ENCODE results near the gene ANKRD44. TPM values are rescaled to one million over a fixed set of nuclear protein-coding genes. Genes with fewer than 3 reads are reported as not detected.

The ANKRD44 gene
- total RNA-seq, 1 experiment from 2014 or later, result 7.1 TPM

DNA sequence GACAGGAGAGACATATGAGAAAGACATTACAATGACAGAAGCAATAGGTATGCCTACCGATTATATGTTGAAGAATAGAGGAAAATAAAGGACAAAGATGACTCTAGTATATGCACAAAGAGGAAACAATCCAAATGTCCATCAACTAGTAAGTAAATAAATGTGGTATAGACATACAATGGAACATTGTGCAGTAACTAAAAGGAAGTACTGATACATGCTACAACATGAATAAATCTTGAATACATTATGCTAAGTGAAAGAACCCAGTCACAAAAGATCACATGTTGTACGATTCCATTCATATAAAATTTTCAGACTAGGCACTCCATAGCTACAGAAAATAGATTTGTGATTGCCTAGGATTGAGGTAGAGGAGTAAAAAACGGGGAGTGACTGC, 355.5 kb downstream of the ANKRD44 start:
- intact Hi-C loops (cut with micrococcal nuclease; ENCODE audit: unreplicated experiment), result no loop called here

DNA sequence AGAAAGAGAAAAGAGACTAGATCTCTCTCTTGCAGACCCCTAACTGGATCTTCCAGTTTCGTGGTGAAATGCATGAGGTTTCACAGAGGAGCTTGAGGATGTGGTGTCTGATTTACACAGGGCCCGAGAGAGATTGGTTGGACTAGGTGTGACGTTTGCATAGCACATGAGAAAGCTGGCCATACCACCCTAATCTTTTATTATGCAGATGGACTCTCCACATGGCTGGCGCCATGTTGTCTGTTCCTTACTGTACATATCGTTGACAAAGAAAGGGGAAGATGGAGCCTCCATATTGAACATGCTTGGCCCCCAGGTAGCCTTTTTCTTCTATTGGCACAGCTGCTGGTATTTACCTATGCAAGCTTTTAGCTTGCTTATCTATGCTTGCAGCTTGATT, 356.6 kb downstream of the ANKRD44 start:
- no TSS peak for BruUV-seq (replicated peaks)
- Mint-ChIP-seq H3K36me3 (ENCODE audit: insufficient read depth, unreplicated experiment) (no peaks in the 10 kb centered on the region), H3K9me3 (ENCODE audit: low read depth, unreplicated experiment) (no peaks in the 10 kb centered on the region), H3K4me3 (ENCODE audit: low read depth, unreplicated experiment) (no peak overlapping the region), H3K4me1 (ENCODE audit: low read depth, unreplicated experiment) (peaks cover 8% of the 10 kb centered on the region), H3K27me3 (ENCODE audit: unreplicated experiment) (no peaks in the 10 kb centered on the region), H3K27ac (ENCODE audit: unreplicated experiment) (no peak overlapping the region)
- DNase-seq, result no peak
- intact Hi-C loops (cut with micrococcal nuclease; ENCODE audit: unreplicated experiment), result no loop called here
- CTCF ChIA-PET, result no interaction called here
- no peak for TF ChIP-seq CTCF (IDR thresholded peaks at IDR 0.05; ENCODE audit: unreplicated experiment)

More for the DNA sequence above, 355.5 kb downstream of the ANKRD44 start:
- CTCF ChIA-PET, result no interaction called here
- peaks cover 8% of the 10 kb centered on the region for H3K4me1 Mint-ChIP-seq (ENCODE audit: low read depth, unreplicated experiment)
- no peak for TF ChIP-seq CTCF (IDR thresholded peaks at IDR 0.05; ENCODE audit: unreplicated experiment)
- no peaks in the 10 kb centered on the region for H3K36me3 Mint-ChIP-seq (ENCODE audit: insufficient read depth, unreplicated experiment)
- no peak overlapping the region for H3K4me3 Mint-ChIP-seq (ENCODE audit: low read depth, unreplicated experiment)
- H3K27ac Mint-ChIP-seq (ENCODE audit: unreplicated experiment), result no peak overlapping the region
- no peak for DNase-seq
- no peaks in the 10 kb centered on the region for H3K27me3 Mint-ChIP-seq (ENCODE audit: unreplicated experiment)
- no TSS peak for BruUV-seq (replicated peaks)
- no peaks in the 10 kb centered on the region for H3K9me3 Mint-ChIP-seq (ENCODE audit: low read depth, unreplicated experiment)

- Mint-ChIP-seq H3K27ac (ENCODE audit: unreplicated experiment) (no peak overlapping the region), H3K27me3 (ENCODE audit: unreplicated experiment) (no peaks in the 10 kb centered on the region), H3K9me3 (ENCODE audit: low read depth, unreplicated experiment) (no peaks in the 10 kb centered on the region), H3K4me3 (ENCODE audit: low read depth, unreplicated experiment) (no peak overlapping the region), H3K4me1 (ENCODE audit: low read depth, unreplicated experiment) (peaks cover 8% of the 10 kb centered on the region), H3K36me3 (ENCODE audit: insufficient read depth, unreplicated experiment) (no peaks in the 10 kb centered on the region)
- CTCF ChIA-PET, result interaction anchor here (0.6 kb wide), 1 partner anchor 309 kb away, joined by 3 read pairs; no protein-coding TSS in a partner anchor
- no peak for TF ChIP-seq CTCF (IDR thresholded peaks at IDR 0.05; ENCODE audit: unreplicated experiment)
- intact Hi-C loops (cut with micrococcal nuclease; ENCODE audit: unreplicated experiment), result no loop called here
- DNase-seq, result no peak
- no TSS peak for BruUV-seq (replicated peaks)
Measured at GRCh38 chr2:196952936-196953335, 357.6 kb downstream of the ANKRD44 start.

DNA sequence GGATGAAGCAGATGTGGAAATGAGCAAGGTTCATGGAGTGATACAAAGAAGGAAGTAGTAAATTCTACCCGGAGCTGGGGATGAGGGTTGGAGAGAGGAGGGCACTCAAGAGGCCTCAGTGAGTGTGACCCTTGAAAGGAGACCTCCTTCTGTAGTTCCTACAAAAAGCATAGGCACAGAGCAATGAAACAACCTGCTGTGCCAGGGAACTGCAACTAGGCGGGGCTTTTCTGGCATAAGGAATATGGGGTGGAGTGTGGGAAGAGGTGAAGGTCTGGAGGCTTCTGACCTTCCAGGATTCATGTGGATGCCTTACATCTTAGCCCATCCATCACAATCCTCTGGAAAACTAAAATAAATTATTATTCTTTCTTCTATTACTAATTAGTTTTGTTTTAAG, 358.6 kb downstream of the ANKRD44 start:
- Mint-ChIP-seq H3K27me3 (ENCODE audit: unreplicated experiment) (no peaks in the 10 kb centered on the region), H3K27ac (ENCODE audit: unreplicated experiment) (no peak overlapping the region), H3K36me3 (ENCODE audit: insufficient read depth, unreplicated experiment) (no peaks in the 10 kb centered on the region), H3K4me1 (ENCODE audit: low read depth, unreplicated experiment) (peaks cover 8% of the 10 kb centered on the region), H3K9me3 (ENCODE audit: low read depth, unreplicated experiment) (no peaks in the 10 kb centered on the region), H3K4me3 (ENCODE audit: low read depth, unreplicated experiment) (no peak overlapping the region)
- intact Hi-C loops (cut with micrococcal nuclease; ENCODE audit: unreplicated experiment), result no loop called here
- DNase-seq, result no peak
- no peak for TF ChIP-seq CTCF (IDR thresholded peaks at IDR 0.05; ENCODE audit: unreplicated experiment)
- no TSS peak for BruUV-seq (replicated peaks)
- CTCF ChIA-PET, result no interaction called here

Measured in Calu3 (cell line).